RWPE2 (cell line): Measurements from ENCODE around the gene MCRIP2.

ENCODE experiments used
- ATAC-seq: fragments of 200-7000 bp; cut with Tn5 transposase; 3 replicates; pipeline ENCODE4 v1.9.1; 2021; ENCODE audit warnings: low read depth
- DNase-seq: peaks from one replicate; pipeline ENCODE4 v3.0.0-alpha.2; 2020; ENCODE audit warnings: low spot score
- H3K27ac ChIP-seq: fragments of 450-650 bp; 2 replicates; pipeline ENCODE4 v1.5.1; 2017; ENCODE audit warnings: mild to moderate bottlenecking; ENCODE audit not compliant: poor library complexity, severe bottlenecking
- H3K27me3 ChIP-seq: fragments of 250-450 bp; sonication (Bioruptor Pico); 2 replicates; pipeline ENCODE4 v1.5.1; 2021; ENCODE audit warnings: mild to moderate bottlenecking, moderate library complexity; ENCODE audit not compliant: insufficient read depth, poor library complexity, severe bottlenecking
- H3K36me3 ChIP-seq: fragments of 250-450 bp; sonication (Bioruptor Pico); 2 replicates; pipeline ENCODE4 v1.5.1; 2020; ENCODE audit warnings: low read depth, mild to moderate bottlenecking, moderate library complexity
- H3K4me1 ChIP-seq: fragments of 250-450 bp; sonication (Bioruptor Pico); 2 replicates; pipeline ENCODE4 v1.5.1; 2021; ENCODE audit warnings: mild to moderate bottlenecking, moderate library complexity; ENCODE audit not compliant: insufficient read depth, poor library complexity, severe bottlenecking
- H3K4me3 ChIP-seq: fragments of 250-450 bp; sonication (Bioruptor Pico); 2 replicates; pipeline ENCODE4 v1.5.1; 2021; ENCODE audit warnings: mild to moderate bottlenecking, moderate library complexity; ENCODE audit not compliant: severe bottlenecking
- H3K9me3 ChIP-seq: fragments of 250-450 bp; sonication (Bioruptor Pico); 2 replicates; pipeline ENCODE4 v1.5.1; 2021; ENCODE audit warnings: mild to moderate bottlenecking, moderate library complexity; ENCODE audit not compliant: severe bottlenecking
- TF ChIP-seq, protein P1 (sequence below): fragments of 450-650 bp; IDR thresholded peaks from one replicate; pipeline ENCODE4 v1.5.1; 2017; ENCODE audit warnings: mild to moderate bottlenecking, moderate library complexity; ENCODE audit not compliant: poor library complexity, severe bottlenecking

Gene MCRIP2

DNA sequence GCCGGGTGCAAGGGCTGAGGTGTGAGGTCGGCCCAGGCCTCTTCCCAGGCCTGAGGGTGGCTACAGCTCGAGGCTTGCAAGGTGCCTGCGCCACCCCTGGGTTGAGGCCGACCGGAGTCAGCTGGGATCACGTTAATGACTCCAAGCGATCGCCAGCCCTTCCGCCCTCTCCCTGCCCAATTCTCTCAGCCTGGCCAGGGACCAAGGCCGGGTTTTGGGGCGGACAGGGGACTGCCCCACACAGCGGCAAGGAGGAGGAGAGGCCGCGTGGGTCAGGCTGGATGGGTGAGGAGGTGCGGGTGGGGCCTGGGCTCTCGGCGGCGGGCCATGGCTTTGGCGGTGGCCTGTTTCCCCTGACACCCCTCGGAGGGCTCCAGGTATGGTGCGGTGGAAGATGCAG lies 51.7 kb downstream of the MCRIP2 start:
- H3K4me1 ChIP-seq, result peaks cover 5% of the 10 kb centered on the region
- no peak overlapping the region for H3K4me3 ChIP-seq
- H3K27ac ChIP-seq, result no peak overlapping the region
- DNase-seq, result no peak
- no peaks in the 10 kb centered on the region for H3K9me3 ChIP-seq
- TF ChIP-seq, protein P1, sequence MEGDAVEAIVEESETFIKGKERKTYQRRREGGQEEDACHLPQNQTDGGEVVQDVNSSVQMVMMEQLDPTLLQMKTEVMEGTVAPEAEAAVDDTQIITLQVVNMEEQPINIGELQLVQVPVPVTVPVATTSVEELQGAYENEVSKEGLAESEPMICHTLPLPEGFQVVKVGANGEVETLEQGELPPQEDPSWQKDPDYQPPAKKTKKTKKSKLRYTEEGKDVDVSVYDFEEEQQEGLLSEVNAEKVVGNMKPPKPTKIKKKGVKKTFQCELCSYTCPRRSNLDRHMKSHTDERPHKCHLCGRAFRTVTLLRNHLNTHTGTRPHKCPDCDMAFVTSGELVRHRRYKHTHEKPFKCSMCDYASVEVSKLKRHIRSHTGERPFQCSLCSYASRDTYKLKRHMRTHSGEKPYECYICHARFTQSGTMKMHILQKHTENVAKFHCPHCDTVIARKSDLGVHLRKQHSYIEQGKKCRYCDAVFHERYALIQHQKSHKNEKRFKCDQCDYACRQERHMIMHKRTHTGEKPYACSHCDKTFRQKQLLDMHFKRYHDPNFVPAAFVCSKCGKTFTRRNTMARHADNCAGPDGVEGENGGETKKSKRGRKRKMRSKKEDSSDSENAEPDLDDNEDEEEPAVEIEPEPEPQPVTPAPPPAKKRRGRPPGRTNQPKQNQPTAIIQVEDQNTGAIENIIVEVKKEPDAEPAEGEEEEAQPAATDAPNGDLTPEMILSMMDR, result no peak
- H3K36me3 ChIP-seq, result no peaks in the 10 kb centered on the region
- no peaks in the 10 kb centered on the region for H3K27me3 ChIP-seq
- ATAC-seq, result no peak

DNA sequence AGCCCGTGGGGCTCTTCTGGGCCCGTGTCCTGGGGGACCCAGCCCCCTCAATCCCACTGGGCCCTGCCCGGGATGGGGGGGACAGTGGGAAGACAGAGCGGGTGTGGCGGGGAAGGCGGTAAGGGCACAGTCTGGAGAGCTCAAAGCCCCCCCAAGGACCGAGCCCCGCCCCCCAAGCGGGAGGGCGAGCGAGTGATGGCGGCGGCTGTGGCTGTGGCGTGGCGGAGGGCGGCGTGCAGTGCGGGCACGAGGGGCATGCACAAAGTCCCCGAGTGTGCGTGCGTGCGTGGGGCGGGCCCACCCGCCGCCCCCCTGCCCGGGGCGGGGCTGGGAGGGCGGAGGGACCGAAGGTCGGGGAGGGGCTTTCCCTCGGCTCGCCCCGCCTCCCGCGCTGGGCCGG lies 52.1 kb downstream of the MCRIP2 start:
- H3K27ac ChIP-seq, result no peak overlapping the region
- H3K4me1 ChIP-seq, result peaks cover 5% of the 10 kb centered on the region
- ATAC-seq (no peak), DNase-seq (no peak)
- TF ChIP-seq, protein P1, result no peak
- H3K4me3 ChIP-seq, result no peak overlapping the region
- no peaks in the 10 kb centered on the region for H3K9me3 ChIP-seq
- no peaks in the 10 kb centered on the region for H3K36me3 ChIP-seq
- no peaks in the 10 kb centered on the region for H3K27me3 ChIP-seq

GRCh38 chr16:694187-694862 lies 52.7 kb downstream of the MCRIP2 start:
- DNase-seq (no peak), ATAC-seq (no peak)
- no peaks in the 10 kb centered on the region for H3K9me3 ChIP-seq
- no peaks in the 10 kb centered on the region for H3K36me3 ChIP-seq
- H3K4me3 ChIP-seq, result peak overlapping the region; percentile 37
- no peaks in the 10 kb centered on the region for H3K27me3 ChIP-seq
- peaks cover 3% of the 10 kb centered on the region for H3K4me1 ChIP-seq
- TF ChIP-seq, protein P1, result no peak
- H3K27ac ChIP-seq, result peak overlapping the region; percentile 48

DNA sequence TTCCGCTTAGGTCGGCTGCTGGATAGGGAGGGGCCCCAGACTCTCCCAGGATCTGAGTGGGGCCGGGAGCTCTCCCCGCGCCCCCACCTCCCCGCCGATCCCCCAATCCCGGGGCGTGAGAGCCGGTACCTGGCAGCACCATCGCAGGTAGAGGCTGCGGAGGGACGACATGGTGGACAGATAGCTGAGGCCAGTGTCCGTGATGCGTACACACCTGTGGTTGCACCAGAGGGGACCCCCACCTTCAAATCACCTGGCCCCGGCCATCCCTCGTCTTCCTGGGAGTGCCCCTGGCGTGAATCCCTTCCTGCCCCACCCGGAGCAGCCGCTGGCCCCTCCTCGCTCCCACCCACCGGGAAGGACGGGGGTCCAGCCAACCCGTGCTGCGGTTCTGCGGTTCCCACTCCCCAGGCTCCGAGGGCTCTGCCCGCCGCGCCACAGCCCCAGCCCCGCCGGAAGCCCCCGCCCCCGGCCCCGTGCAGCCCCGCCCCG lies 53.3 kb downstream of the MCRIP2 start:
- ATAC-seq (no peak), DNase-seq (no peak)
- TF ChIP-seq, protein P1, result no peak
- peak overlapping the region; percentile 37 for H3K4me3 ChIP-seq
- H3K9me3 ChIP-seq, result no peaks in the 10 kb centered on the region
- no peaks in the 10 kb centered on the region for H3K36me3 ChIP-seq
- H3K27me3 ChIP-seq, result no peaks in the 10 kb centered on the region
- H3K27ac ChIP-seq, result peak overlapping the region; percentile 48
- H3K4me1 ChIP-seq, result no peaks in the 10 kb centered on the region

DNA sequence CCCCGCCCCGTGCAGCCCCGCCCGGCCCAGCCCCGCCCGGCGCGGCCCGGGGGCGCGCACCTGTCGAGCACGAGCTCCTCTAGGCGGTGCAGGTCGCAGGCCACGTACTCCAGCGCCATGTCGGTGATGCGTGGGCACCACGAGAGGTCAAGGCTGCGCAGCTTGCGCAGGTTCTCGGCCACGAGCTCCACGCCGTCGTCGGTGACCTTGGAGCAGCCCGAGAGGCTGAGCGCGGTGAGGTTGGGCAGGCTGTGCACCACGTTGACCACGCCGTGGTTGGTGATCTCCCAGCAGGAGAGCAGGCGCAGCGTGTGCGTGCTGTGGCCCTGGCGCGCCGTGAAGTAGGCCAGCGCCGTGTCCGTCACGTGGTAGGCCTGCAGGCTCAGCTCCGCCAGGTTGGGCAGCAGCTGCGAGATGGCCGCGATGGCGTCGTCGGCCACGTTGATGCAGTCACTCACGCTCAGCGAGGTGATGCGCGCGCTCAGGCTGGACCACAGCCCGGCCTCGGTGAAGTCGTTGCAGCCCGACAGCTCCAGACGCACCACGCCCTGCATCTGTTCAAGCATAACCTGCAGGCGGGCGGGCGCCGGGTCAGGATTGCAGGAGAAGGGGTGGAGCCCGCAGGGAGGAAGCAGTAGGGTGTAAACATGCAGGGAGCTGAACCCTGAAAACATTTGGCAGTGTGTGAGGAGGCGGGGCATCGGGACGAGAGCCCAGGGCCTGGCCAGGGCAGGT lies 53.9 kb downstream of the MCRIP2 start:
- TF ChIP-seq, protein P1, result no peak
- Histone ChIP-seq H3K36me3 (no peaks in the 10 kb centered on the region), H3K4me3 (peak overlapping the region; percentile 37), H3K4me1 (no peaks in the 10 kb centered on the region), H3K9me3 (no peaks in the 10 kb centered on the region), H3K27me3 (no peaks in the 10 kb centered on the region), H3K27ac (peak overlapping the region; percentile 48)
- DNase-seq (peak; percentile 95), ATAC-seq (peak; percentile 76)
